HG02759 (cell line): ENCODE results near the gene FERMT3.

Source experiments
- ATAC-seq: cut with Tn5 transposase; IDR thresholded peaks from one replicate; pipeline ENCODE4 v1.9.1; 2021; ENCODE audit warnings: mild to moderate bottlenecking, moderate library complexity; ENCODE audit not compliant: unreplicated experiment

Gene FERMT3

GRCh38 chr11:64233913-64234586, 27.5 kb downstream of the FERMT3 start, which contains the start of gene VEGFB:
Gene VEGFB, plus strand, starts transcription at chr11:64234584. Its CDS starts 250 bp downstream, at chr11:64234834.
- ATAC-seq: peak; percentile 42

GRCh38 chr11:64234647-64235379, 28.3 kb downstream of the FERMT3 start:
- ATAC-seq: peak; percentile 37

- ATAC-seq: no peak
Observed at GRCh38 chr11:64235437-64236161, 29.1 kb downstream of the FERMT3 start.

- ATAC-seq: no peak
Observed at GRCh38 chr11:64237484-64237951, 31.0 kb downstream of the FERMT3 start.

GRCh38 chr11:64238076-64238475, 31.6 kb downstream of the FERMT3 start:
- ATAC-seq: no peak

- no peak for ATAC-seq
Observed at GRCh38 chr11:64238999-64239398, 32.5 kb downstream of the FERMT3 start.

GRCh38 chr11:64239662-64240434, 33.3 kb downstream of the FERMT3 start:
- ATAC-seq: no peak

- peak; percentile 60 for ATAC-seq
Observed at GRCh38 chr11:64240435-64241240, 34.1 kb downstream of the FERMT3 start, which contains the start of gene FKBP2. Gene FKBP2, plus strand, starts transcription at chr11:64241095. Its CDS starts 1,293 bp downstream, at chr11:64242388.

- ATAC-seq: peak; percentile 71
Observed at GRCh38 chr11:64241241-64241490, 34.6 kb downstream of the FERMT3 start.

GRCh38 chr11:64241491-64242374, 35.2 kb downstream of the FERMT3 start:
- peak; percentile 4 for ATAC-seq

GRCh38 chr11:64243236-64243854, 36.8 kb downstream of the FERMT3 start:
- ATAC-seq: no peak

- no peak for ATAC-seq
Observed at GRCh38 chr11:64244107-64244506, 37.6 kb downstream of the FERMT3 start.

- no peak for ATAC-seq
Observed at GRCh38 chr11:64244966-64245365, 38.4 kb downstream of the FERMT3 start.

- ATAC-seq: no peak
Observed at GRCh38 chr11:64245401-64245796, 38.9 kb downstream of the FERMT3 start.

- no peak for ATAC-seq
Observed at GRCh38 chr11:64245797-64246620, 39.5 kb downstream of the FERMT3 start.

- peak; percentile 22 for ATAC-seq
Observed at GRCh38 chr11:64246621-64246870, 40.0 kb downstream of the FERMT3 start.

GRCh38 chr11:64246871-64247728, 40.6 kb downstream of the FERMT3 start, which contains the start of gene PPP1R14B:
Gene PPP1R14B, minus strand, starts transcription at chr11:64246943. Its CDS starts 270 bp downstream, at chr11:64246673.
- ATAC-seq: peak; percentile 40
